Glutamatergic neuron (in vitro differentiated cells): ENCODE results near the gene ZDHHC18. TPM values are rescaled to one million over a fixed set of nuclear protein-coding genes. Genes with fewer than 3 reads are reported as not detected.

Source experiments
- DNase-seq: peaks from one replicate; pipeline ENCODE4 v3.0.0; 2022
- H3K27ac Mint-ChIP-seq: one replicate; pipeline ENCODE4 v1.8.0; 2020; ENCODE audit warnings: mild to moderate bottlenecking, mixed read lengths, inconsistent platforms; ENCODE audit not compliant: unreplicated experiment
- H3K27me3 Mint-ChIP-seq: one replicate; pipeline ENCODE4 v1.8.0; 2020; ENCODE audit warnings: mild to moderate bottlenecking, moderate library complexity, mixed read lengths, inconsistent platforms; ENCODE audit not compliant: unreplicated experiment
- H3K36me3 Mint-ChIP-seq: one replicate; pipeline ENCODE4 v1.8.0; 2020; ENCODE audit warnings: mild to moderate bottlenecking, mixed read lengths, inconsistent platforms; ENCODE audit not compliant: unreplicated experiment
- H3K4me1 Mint-ChIP-seq: one replicate; pipeline ENCODE4 v1.8.0; 2020; ENCODE audit warnings: mild to moderate bottlenecking, low read depth, mixed read lengths, inconsistent platforms; ENCODE audit not compliant: unreplicated experiment
- H3K4me3 Mint-ChIP-seq: one replicate; pipeline ENCODE4 v1.8.0; 2020; ENCODE audit warnings: mild to moderate bottlenecking, mixed read lengths, inconsistent platforms; ENCODE audit not compliant: unreplicated experiment
- H3K9me3 Mint-ChIP-seq: one replicate; pipeline ENCODE4 v1.8.0; 2020; ENCODE audit warnings: mild to moderate bottlenecking, moderate library complexity, mixed read lengths, inconsistent platforms; ENCODE audit not compliant: unreplicated experiment
- long read RNA-seq: library from polyadenylated mRNA; unstranded; transcript quantifications from one replicate; pipeline ENCODE4 v2.0.0, GENCODE V29; 2020; ENCODE audit not compliant: unreplicated experiment
- total RNA-seq: library from RNA; stranded (reverse); fragmentation: NEBNext Ultra II Directional; extraction: Animal tissue kit (Norgen Biotek cat#: 25700); gene quantifications from one replicate; pipeline ENCODE4 v1.2.1, GENCODE V29; 2021; ENCODE audit not compliant: unreplicated experiment
- TF ChIP-seq, protein P1 (sequence below): fragments of 200-600 bp; sonication (generic); IDR thresholded peaks from one replicate; pipeline ENCODE4 v1.5.0; 2021; ENCODE audit not compliant: partially characterized antibody, unreplicated experiment

The ZDHHC18 gene, protein sequence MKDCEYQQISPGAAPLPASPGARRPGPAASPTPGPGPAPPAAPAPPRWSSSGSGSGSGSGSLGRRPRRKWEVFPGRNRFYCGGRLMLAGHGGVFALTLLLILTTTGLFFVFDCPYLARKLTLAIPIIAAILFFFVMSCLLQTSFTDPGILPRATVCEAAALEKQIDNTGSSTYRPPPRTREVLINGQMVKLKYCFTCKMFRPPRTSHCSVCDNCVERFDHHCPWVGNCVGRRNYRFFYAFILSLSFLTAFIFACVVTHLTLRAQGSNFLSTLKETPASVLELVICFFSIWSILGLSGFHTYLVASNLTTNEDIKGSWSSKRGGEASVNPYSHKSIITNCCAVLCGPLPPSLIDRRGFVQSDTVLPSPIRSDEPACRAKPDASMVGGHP
- 52.6 TPM for total RNA-seq
- long read RNA-seq, full-length matches to known transcripts = 1 of 4 reads
- long read RNA-seq, partial matches to known transcripts = 1 of 4 reads
- long read RNA-seq, other reads (novel, unspliced or antisense) = 2 of 4 reads

DNA sequence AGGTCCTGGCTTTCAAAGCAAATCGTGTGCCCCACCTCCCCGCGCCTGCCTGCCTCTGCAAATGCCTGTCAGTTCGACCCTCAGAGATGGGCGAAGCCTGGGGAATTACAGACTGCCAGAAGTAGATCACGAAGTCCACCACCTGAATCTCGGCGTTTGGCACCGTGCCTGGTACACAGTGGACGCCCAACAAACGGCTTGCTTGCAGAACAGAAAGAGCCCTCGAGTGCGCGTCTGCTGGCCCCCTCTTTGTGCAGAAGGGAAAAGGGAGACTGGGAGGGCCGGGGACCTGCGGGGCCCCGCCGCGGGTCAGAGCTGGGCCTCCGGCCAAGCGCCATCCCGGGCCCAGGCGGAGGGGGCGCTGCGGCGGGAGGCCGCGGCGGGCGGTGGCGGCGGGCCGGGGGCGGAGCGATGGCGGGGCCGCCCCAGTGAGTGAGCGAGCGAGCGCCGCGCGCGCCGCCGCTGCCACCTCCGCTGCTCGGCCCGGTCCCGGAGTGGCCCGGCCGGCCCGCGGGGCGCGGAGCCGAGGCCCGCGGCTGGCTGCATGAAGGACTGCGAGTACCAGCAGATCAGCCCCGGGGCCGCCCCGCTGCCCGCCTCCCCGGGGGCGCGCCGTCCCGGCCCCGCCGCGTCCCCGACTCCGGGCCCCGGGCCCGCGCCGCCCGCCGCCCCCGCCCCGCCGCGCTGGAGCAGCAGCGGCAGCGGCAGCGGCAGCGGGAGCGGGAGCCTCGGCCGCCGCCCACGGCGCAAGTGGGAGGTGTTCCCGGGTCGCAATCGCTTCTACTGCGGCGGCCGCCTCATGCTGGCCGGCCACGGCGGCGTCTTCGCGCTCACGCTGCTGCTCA lies at the start of gene ZDHHC18:
Gene ZDHHC18, plus strand, starts transcription at position 428 of the 845 bp plus-strand sequence. Its CDS starts 117 bp downstream, at position 545.
- H3K27me3 Mint-ChIP-seq = peaks cover 11% of the 10 kb centered on the region
- H3K4me3 Mint-ChIP-seq = peak within 1 kb of the TSS; percentile 95
- peak within 1 kb of the TSS; percentile 96 for H3K27ac Mint-ChIP-seq
- TF ChIP-seq, protein P1, sequence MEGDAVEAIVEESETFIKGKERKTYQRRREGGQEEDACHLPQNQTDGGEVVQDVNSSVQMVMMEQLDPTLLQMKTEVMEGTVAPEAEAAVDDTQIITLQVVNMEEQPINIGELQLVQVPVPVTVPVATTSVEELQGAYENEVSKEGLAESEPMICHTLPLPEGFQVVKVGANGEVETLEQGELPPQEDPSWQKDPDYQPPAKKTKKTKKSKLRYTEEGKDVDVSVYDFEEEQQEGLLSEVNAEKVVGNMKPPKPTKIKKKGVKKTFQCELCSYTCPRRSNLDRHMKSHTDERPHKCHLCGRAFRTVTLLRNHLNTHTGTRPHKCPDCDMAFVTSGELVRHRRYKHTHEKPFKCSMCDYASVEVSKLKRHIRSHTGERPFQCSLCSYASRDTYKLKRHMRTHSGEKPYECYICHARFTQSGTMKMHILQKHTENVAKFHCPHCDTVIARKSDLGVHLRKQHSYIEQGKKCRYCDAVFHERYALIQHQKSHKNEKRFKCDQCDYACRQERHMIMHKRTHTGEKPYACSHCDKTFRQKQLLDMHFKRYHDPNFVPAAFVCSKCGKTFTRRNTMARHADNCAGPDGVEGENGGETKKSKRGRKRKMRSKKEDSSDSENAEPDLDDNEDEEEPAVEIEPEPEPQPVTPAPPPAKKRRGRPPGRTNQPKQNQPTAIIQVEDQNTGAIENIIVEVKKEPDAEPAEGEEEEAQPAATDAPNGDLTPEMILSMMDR = peak; percentile 49
- H3K9me3 Mint-ChIP-seq = peaks cover 7% of the 10 kb centered on the region
- DNase-seq = peak; percentile 82
- peaks cover 20% of the 10 kb centered on the region for H3K4me1 Mint-ChIP-seq
- H3K36me3 Mint-ChIP-seq = no peaks in the 10 kb centered on the region

DNA sequence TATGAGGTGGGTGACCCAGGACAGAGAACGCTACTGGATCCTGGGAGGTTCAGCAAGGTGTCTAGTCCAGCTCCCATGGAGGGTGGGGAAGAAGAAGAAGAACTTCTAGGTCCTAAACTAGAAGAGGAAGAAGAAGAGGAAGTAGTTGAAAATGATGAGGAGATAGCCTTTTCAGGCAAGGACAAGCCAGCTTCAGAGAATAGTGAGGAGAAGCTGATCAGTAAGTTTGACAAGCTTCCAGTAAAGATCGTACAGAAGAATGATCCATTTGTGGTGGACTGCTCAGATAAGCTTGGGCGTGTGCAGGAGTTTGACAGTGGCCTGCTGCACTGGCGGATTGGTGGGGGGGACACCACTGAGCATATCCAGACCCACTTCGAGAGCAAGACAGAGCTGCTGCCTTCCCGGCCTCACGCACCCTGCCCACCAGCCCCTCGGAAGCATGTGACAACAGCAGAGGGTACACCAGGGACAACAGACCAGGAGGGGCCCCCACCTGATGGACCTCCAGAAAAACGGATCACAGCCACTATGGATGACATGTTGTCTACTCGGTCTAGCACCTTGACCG lies 47.3 kb upstream of the ZDHHC18 start:
- no peaks in the 10 kb centered on the region for H3K4me1 Mint-ChIP-seq
- TF ChIP-seq, protein P1 = no peak
- H3K36me3 Mint-ChIP-seq = peaks cover 5% of the 10 kb centered on the region
- no peak overlapping the region for H3K4me3 Mint-ChIP-seq
- H3K27ac Mint-ChIP-seq = no peak overlapping the region
- peaks cover 12% of the 10 kb centered on the region for H3K9me3 Mint-ChIP-seq
- peaks cover 7% of the 10 kb centered on the region for H3K27me3 Mint-ChIP-seq
- DNase-seq = no peak

DNA sequence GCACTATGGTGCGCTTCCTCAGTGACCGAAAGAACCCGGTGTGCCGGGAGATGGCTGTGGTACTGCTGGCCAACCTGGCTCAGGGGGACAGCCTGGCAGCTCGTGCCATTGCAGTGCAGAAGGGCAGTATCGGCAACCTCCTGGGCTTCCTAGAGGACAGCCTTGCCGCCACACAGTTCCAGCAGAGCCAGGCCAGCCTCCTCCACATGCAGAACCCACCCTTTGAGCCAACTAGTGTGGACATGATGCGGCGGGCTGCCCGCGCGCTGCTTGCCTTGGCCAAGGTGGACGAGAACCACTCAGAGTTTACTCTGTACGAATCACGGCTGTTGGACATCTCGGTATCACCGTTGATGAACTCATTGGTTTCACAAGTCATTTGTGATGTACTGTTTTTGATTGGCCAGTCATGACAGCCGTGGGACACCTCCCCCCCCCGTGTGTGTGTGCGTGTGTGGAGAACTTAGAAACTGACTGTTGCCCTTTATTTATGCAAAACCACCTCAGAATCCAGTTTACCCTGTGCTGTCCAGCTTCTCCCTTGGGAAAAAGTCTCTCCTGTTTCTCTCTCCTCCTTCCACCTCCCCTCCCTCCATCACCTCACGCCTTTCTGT lies 46.0 kb upstream of the ZDHHC18 start:
- Mint-ChIP-seq H3K4me3 (no peak overlapping the region), H3K4me1 (peaks cover 5% of the 10 kb centered on the region), H3K9me3 (peaks cover 14% of the 10 kb centered on the region), H3K36me3 (peaks cover 5% of the 10 kb centered on the region), H3K27me3 (peaks cover 7% of the 10 kb centered on the region), H3K27ac (no peak overlapping the region)
- DNase-seq = no peak
- TF ChIP-seq, protein P1 = no peak

DNA sequence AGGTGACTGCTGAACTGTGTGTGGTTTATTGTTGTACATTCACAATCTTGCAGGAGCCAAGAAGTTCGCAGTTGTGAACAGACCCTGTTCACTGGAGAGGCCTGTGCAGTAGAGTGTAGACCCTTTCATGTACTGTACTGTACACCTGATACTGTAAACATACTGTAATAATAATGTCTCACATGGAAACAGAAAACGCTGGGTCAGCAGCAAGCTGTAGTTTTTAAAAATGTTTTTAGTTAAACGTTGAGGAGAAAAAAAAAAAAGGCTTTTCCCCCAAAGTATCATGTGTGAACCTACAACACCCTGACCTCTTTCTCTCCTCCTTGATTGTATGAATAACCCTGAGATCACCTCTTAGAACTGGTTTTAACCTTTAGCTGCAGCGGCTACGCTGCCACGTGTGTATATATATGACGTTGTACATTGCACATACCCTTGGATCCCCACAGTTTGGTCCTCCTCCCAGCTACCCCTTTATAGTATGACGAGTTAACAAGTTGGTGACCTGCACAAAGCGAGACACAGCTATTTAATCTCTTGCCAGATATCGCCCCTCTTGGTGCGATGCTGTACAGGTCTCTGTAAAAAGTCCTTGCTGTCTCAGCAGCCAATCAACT lies 45.2 kb upstream of the ZDHHC18 start:
- Mint-ChIP-seq H3K27me3 (peaks cover 7% of the 10 kb centered on the region), H3K27ac (no peak overlapping the region), H3K4me3 (no peak overlapping the region), H3K4me1 (peaks cover 13% of the 10 kb centered on the region), H3K36me3 (peaks cover 5% of the 10 kb centered on the region), H3K9me3 (peaks cover 14% of the 10 kb centered on the region)
- DNase-seq = no peak
- TF ChIP-seq, protein P1 = no peak
